ENCODE data around the gene FANCD2. TPM values are rescaled to one million over a fixed set of nuclear protein-coding genes. Genes with fewer than 3 reads are reported as not detected.

Gene FANCD2
- polyA plus RNA-seq, 2 of the 4 experiments (the other 2 are of a cell fraction): 25.1 to 44.3 TPM

GRCh38 chr3:10115326-10116137 is 89.3 kb downstream of the FANCD2 start, which contains the start of gene BRK1 (continued):
- TF ChIP-seq, protein P1, sequence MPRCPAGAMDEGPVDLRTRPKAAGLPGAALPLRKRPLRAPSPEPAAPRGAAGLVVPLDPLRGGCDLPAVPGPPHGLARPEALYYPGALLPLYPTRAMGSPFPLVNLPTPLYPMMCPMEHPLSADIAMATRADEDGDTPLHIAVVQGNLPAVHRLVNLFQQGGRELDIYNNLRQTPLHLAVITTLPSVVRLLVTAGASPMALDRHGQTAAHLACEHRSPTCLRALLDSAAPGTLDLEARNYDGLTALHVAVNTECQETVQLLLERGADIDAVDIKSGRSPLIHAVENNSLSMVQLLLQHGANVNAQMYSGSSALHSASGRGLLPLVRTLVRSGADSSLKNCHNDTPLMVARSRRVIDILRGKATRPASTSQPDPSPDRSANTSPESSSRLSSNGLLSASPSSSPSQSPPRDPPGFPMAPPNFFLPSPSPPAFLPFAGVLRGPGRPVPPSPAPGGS (IDR thresholded peaks at IDR 0.05): peak; percentile 89; the same call in 2 of the 3 replicates
- TF ChIP-seq NPAS2 (CRISPR knock-in tag; IDR thresholded peaks at IDR 0.05; ENCODE audit: borderline replicate concordance) (no peak), POLR2A (IDR thresholded peaks at IDR 0.05; ENCODE audit: low read length) (peak; percentile 95), ZFP36 (IDR thresholded peaks at IDR 0.05; ENCODE audit: borderline replicate concordance, partially characterized antibody) (no peak), HOXA7 (CRISPR knock-in tag; IDR thresholded peaks at IDR 0.05) (no peak), ESRRA (IDR thresholded peaks at IDR 0.05; ENCODE audit: borderline replicate concordance, low read length) (no peak), SREBF2 (IDR thresholded peaks at IDR 0.05) (no peak), EP300 (IDR thresholded peaks at IDR 0.05) (no peak), MAFK (IDR thresholded peaks at IDR 0.05; ENCODE audit: partially characterized antibody) (no peak), TFCP2L1 (CRISPR knock-in tag; IDR thresholded peaks at IDR 0.05) (no peak), RFX5 (IDR thresholded peaks at IDR 0.05) (no peak), POLR2AphosphoS2 (conservative IDR thresholded peaks at IDR 0.05; ENCODE audit: low read length) (no peak), JUNB (IDR thresholded peaks at IDR 0.05) (no peak), TP53 (CRISPR knock-in tag; IDR thresholded peaks at IDR 0.05) (no peak), HDAC2 (IDR thresholded peaks at IDR 0.05) (no peak), CBX8 (IDR thresholded peaks at IDR 0.05) (no peak), KDM5A (IDR thresholded peaks at IDR 0.05) (0 out of 2 replicates have a peak, but pooled peaks have one; percentile 26), NR3C1 (IDR thresholded peaks at IDR 0.05) (no peak), FOXS1 (CRISPR knock-in tag; IDR thresholded peaks at IDR 0.05) (no peak), HEYL (CRISPR knock-in tag; IDR thresholded peaks at IDR 0.05) (no peak), CEBPB (IDR thresholded peaks at IDR 0.05) (no peak), MYC (IDR thresholded peaks at IDR 0.05; ENCODE audit: borderline replicate concordance, low read length) (0 out of 2 replicates have a peak, but pooled peaks have one; percentile 60), CBX2 (IDR thresholded peaks at IDR 0.05; ENCODE audit: borderline replicate concordance, low read depth) (no peak), ZNF302 (CRISPR knock-in tag; IDR thresholded peaks at IDR 0.05) (no peak), GATA3 (IDR thresholded peaks at IDR 0.05; ENCODE audit: borderline replicate concordance) (no peak)
- TF ChIP-seq, protein P2, sequence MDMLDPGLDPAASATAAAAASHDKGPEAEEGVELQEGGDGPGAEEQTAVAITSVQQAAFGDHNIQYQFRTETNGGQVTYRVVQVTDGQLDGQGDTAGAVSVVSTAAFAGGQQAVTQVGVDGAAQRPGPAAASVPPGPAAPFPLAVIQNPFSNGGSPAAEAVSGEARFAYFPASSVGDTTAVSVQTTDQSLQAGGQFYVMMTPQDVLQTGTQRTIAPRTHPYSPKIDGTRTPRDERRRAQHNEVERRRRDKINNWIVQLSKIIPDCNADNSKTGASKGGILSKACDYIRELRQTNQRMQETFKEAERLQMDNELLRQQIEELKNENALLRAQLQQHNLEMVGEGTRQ (IDR thresholded peaks at IDR 0.05): no peak
- TF ChIP-seq, protein P3, sequence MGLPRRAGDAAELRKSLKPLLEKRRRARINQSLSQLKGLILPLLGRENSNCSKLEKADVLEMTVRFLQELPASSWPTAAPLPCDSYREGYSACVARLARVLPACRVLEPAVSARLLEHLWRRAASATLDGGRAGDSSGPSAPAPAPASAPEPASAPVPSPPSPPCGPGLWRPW (IDR thresholded peaks at IDR 0.05): no peak
- TF ChIP-seq, protein P4, sequence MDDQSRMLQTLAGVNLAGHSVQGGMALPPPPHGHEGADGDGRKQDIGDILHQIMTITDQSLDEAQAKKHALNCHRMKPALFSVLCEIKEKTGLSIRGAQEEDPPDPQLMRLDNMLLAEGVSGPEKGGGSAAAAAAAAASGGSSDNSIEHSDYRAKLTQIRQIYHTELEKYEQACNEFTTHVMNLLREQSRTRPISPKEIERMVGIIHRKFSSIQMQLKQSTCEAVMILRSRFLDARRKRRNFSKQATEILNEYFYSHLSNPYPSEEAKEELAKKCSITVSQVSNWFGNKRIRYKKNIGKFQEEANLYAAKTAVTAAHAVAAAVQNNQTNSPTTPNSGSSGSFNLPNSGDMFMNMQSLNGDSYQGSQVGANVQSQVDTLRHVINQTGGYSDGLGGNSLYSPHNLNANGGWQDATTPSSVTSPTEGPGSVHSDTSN (IDR thresholded peaks at IDR 0.05): no peak

GRCh38 chr3:10116138-10116460 is 89.9 kb downstream of the FANCD2 start:
- H3K4me3 ChIP-seq: peak overlapping the region; percentile 83
- peaks cover 10% of the 10 kb centered on the region for H3K4me1 ChIP-seq
- peak in 1 of 2 experiments; percentile 12 for DNase-seq (ENCODE audit: low read depth in 1 of 2, low spot score in 1 of 2)
- H3K4me2 ChIP-seq: peak overlapping the region; percentile 86
- ChIA-PET CTCF (interaction anchor here (0.6 to 1.4 kb wide), 3 partner anchors 19 to 171 kb away, joined by 3 to 4 read pairs (median 4); no protein-coding TSS in a partner anchor), POLR2A (interaction anchor here (0.5 kb wide), 1 partner anchor 71 kb away, joined by 4 read pairs; no protein-coding TSS in a partner anchor)
- no peak for FAIRE-seq
- TF ChIP-seq EP300 (IDR thresholded peaks at IDR 0.05) (no peak), KDM5A (IDR thresholded peaks at IDR 0.05) (no peak), CBX8 (IDR thresholded peaks at IDR 0.05) (no peak), CEBPB (IDR thresholded peaks at IDR 0.05) (no peak), ZSCAN20 (CRISPR knock-in tag; IDR thresholded peaks at IDR 0.05) (no peak), HOXB5 (CRISPR knock-in tag; IDR thresholded peaks at IDR 0.05) (no peak), CHD4 (IDR thresholded peaks at IDR 0.05; ENCODE audit: borderline replicate concordance) (no peak), ZFP36 (IDR thresholded peaks at IDR 0.05; ENCODE audit: borderline replicate concordance, partially characterized antibody) (no peak), HOXB13 (CRISPR knock-in tag; IDR thresholded peaks at IDR 0.05; ENCODE audit: low read depth) (no peak)
- TF ChIP-seq, protein P2 (IDR thresholded peaks at IDR 0.05): no peak
- TF ChIP-seq, protein P5, sequence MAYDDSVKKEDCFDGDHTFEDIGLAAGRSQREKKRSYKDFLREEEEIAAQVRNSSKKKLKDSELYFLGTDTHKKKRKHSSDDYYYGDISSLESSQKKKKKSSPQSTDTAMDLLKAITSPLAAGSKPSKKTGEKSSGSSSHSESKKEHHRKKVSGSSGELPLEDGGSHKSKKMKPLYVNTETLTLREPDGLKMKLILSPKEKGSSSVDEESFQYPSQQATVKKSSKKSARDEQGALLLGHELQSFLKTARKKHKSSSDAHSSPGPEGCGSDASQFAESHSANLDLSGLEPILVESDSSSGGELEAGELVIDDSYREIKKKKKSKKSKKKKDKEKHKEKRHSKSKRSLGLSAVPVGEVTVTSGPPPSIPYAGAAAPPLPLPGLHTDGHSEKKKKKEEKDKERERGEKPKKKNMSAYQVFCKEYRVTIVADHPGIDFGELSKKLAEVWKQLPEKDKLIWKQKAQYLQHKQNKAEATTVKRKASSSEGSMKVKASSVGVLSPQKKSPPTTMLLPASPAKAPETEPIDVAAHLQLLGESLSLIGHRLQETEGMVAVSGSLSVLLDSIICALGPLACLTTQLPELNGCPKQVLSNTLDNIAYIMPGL (CRISPR knock-in tag; IDR thresholded peaks at IDR 0.05; ENCODE audit: borderline replicate concordance): no peak
- TF ChIP-seq, protein P6, sequence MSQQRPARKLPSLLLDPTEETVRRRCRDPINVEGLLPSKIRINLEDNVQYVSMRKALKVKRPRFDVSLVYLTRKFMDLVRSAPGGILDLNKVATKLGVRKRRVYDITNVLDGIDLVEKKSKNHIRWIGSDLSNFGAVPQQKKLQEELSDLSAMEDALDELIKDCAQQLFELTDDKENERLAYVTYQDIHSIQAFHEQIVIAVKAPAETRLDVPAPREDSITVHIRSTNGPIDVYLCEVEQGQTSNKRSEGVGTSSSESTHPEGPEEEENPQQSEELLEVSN (IDR thresholded peaks at IDR 0.05; ENCODE audit: borderline replicate concordance, low read depth): no peak
- peak overlapping the region; percentile 75 to 89 for H3K27ac ChIP-seq
- H3K9me3 ChIP-seq: no peaks in the 10 kb centered on the region
- 2% methylated on average over 10 of the region's 10 CpGs for WGBS (ENCODE audit: missing lambda C conversion rate)
- ATAC-seq: peak; percentile 48 to 63; a peak in 5 of 6 replicates
